CD4-positive, alpha-beta T cell (primary cell): ENCODE measurements around the gene MAPK7. TPM values are rescaled to one million over a fixed set of nuclear protein-coding genes. Genes with fewer than 3 reads are reported as not detected.

Experiments used
- ATAC-seq: fragments of 200-7000 bp; cut with Tn5 transposase; one replicate; pipeline ENCODE4 v1.10.0; 2022; ENCODE audit warnings: mild to moderate bottlenecking; ENCODE audit not compliant: poor library complexity
- CTCF ChIA-PET: fragments of 350-600 bp; sonication (Branson Sonifier 250); formaldehyde crosslinking; loops from one replicate; lab custom pipeline; 2021; ENCODE audit warnings: antibody characterized with exemption, inconsistent platforms; lab: Charles Lee
- POLR2A ChIA-PET: fragments of 350-600 bp; sonication (Branson Sonifier 250); formaldehyde crosslinking; loops from one replicate; lab custom pipeline; 2021; ENCODE audit warnings: antibody characterized with exemption, inconsistent platforms; lab: Charles Lee
- DNase-seq, 14 experiments: peaks; one replicate each; pipeline ENCODE4 v3.0.0-alpha.2; 2013 to 2020; ENCODE audit warnings: mixed read lengths in 2 of 14
- H3K27ac ChIP-seq, 2 donors: one replicate each; pipeline versions ENCODE4 v1.5.1 to v1.7.0; 2013; ENCODE audit warnings: low read length in 2 of 2, low read depth in 1 of 2, mild to moderate bottlenecking in 1 of 2
- H3K27me3 ChIP-seq, 2 experiments: 1 replicate in 1 of 2; 2 replicates in 1 of 2; pipeline versions ENCODE4 v1.6.1 to v1.7.0; 2013; ENCODE audit warnings: low read length in 2 of 2, control low read depth in 1 of 2, mild to moderate bottlenecking in 1 of 2, moderate library complexity in 1 of 2; ENCODE audit not compliant: insufficient read depth in 2 of 2, control insufficient read depth in 1 of 2
- H3K36me3 ChIP-seq: one replicate; pipeline ENCODE4 v1.6.1; 2013; ENCODE audit warnings: low read length, control low read depth; ENCODE audit not compliant: insufficient read depth
- H3K4me1 ChIP-seq: one replicate; pipeline ENCODE4 v1.6.1; 2013; ENCODE audit warnings: low read length, control low read depth; ENCODE audit not compliant: insufficient read depth
- H3K4me3 ChIP-seq: one replicate; pipeline ENCODE4 v1.5.1; 2013; ENCODE audit warnings: mild to moderate bottlenecking, low read length, moderate library complexity
- H3K9me3 ChIP-seq, 2 experiments: 1 replicate in 1 of 2; 2 replicates in 1 of 2; pipeline versions ENCODE4 v1.6.1 to v1.7.0; 2013; ENCODE audit warnings: low read length in 2 of 2, mild to moderate bottlenecking in 2 of 2, control low read depth in 1 of 2, moderate library complexity in 1 of 2; ENCODE audit not compliant: control insufficient read depth in 1 of 2, insufficient read depth in 1 of 2
- H3K27ac Mint-ChIP-seq: one replicate; pipeline ENCODE4 v1.8.0; 2020; ENCODE audit warnings: mixed read lengths
- H3K27me3 Mint-ChIP-seq: one replicate; pipeline ENCODE4 v1.8.0; 2021; ENCODE audit warnings: mixed read lengths
- H3K36me3 Mint-ChIP-seq: one replicate; pipeline ENCODE4 v1.8.0; 2021; ENCODE audit warnings: low read depth, mixed read lengths
- H3K4me1 Mint-ChIP-seq: one replicate; pipeline ENCODE4 v1.8.0; 2021; ENCODE audit warnings: low read depth, mixed read lengths
- H3K4me3 Mint-ChIP-seq: one replicate; pipeline ENCODE4 v1.8.0; 2020; ENCODE audit warnings: mild to moderate bottlenecking, mixed read lengths
- H3K9me3 Mint-ChIP-seq: one replicate; pipeline ENCODE4 v1.8.0; 2020; ENCODE audit warnings: mixed read lengths
- intact Hi-C, 2 experiments: fragments of 100-400 bp; cut with DNase I in 1 of 2; cut with micrococcal nuclease in 1 of 2; formaldehyde crosslinking; loops; one replicate each; pipeline versions ENCODE4 v1.15.1 to v1.9.0; 2023 to 2025; cut with DNase I, micrococcal nuclease
- total RNA-seq, 174 experiments: library from RNA in 2 of 174; stranded (reverse) in 2 of 174; gene quantifications; one replicate each; pipeline ENCODE4 v1.2.3 and lab custom pipeline; 2021 to 2026
- TF ChIP-seq, protein P1 (sequence below): fragments of 200-600 bp; IDR thresholded peaks from one replicate; pipeline ENCODE4 v1.8.0; 2022; ENCODE audit warnings: antibody characterized with exemption, mild to moderate bottlenecking

MAPK7 gene
- total RNA-seq, 2 experiments from 2014 or later, result 15.2 to 17.3 TPM

DNA sequence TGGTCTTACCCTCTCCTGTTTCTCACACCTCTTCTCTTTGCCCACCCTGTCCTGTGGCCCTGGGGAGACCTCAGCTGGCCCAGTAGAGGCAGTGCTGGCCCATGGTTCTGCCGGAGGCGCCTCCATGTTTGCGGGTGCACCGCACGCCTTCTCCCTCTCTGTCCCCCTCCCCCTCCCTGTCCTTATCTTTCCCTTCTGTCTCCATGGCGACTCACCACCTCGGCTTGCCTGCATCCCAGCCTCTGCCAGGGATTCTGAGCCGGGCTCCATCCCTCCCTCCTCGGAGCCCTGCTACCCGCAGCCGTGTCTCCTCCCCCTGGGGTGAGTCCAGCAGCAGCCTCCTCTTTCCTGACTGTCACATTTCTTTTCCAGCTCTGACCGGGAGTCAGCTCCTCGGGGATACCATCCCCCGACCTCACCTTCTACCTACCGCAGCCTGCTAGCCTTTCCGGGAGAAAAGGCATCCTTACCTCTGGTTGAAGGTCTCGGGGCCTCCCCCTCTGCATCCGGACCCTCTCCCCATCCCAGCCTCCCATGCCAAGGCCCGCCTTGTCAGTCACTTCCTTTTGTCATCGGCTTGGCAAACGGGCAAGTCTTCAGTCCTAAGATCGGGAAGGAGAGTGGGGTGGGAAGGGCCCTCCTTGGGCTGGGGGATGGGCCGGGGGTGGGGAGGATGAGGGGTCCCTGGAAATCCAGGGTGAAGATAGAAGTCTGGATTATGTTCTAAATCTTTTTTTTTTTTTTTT, 32.8 kb downstream of the MAPK7 start, which contains the start of gene RNF112:
RNF112 (plus strand) TSS at position 358 of the 746 bp plus-strand sequence; CDS start at position 535, 177 bp downstream.
- Mint-ChIP-seq H3K9me3 (no peaks in the 10 kb centered on the region), H3K27me3 (no peaks in the 10 kb centered on the region), H3K27ac (no peak within 1 kb of the TSS), H3K4me1 (no peaks in the 10 kb centered on the region), H3K36me3 (no peaks in the 10 kb centered on the region), H3K4me3 (no peak within 1 kb of the TSS)
- Histone ChIP-seq H3K27me3 (peaks cover 0 to 2% of the 10 kb centered on the region in 2 experiments), H3K9me3 (no peaks in the 10 kb centered on the region), H3K4me1 (no peaks in the 10 kb centered on the region), H3K36me3 (no peaks in the 10 kb centered on the region), H3K27ac (no peak within 1 kb of the TSS), H3K4me3 (no peak within 1 kb of the TSS)
- intact Hi-C loops, result no loop called here
- no peak for ATAC-seq
- TF ChIP-seq, protein P1, sequence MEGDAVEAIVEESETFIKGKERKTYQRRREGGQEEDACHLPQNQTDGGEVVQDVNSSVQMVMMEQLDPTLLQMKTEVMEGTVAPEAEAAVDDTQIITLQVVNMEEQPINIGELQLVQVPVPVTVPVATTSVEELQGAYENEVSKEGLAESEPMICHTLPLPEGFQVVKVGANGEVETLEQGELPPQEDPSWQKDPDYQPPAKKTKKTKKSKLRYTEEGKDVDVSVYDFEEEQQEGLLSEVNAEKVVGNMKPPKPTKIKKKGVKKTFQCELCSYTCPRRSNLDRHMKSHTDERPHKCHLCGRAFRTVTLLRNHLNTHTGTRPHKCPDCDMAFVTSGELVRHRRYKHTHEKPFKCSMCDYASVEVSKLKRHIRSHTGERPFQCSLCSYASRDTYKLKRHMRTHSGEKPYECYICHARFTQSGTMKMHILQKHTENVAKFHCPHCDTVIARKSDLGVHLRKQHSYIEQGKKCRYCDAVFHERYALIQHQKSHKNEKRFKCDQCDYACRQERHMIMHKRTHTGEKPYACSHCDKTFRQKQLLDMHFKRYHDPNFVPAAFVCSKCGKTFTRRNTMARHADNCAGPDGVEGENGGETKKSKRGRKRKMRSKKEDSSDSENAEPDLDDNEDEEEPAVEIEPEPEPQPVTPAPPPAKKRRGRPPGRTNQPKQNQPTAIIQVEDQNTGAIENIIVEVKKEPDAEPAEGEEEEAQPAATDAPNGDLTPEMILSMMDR, result no peak
- POLR2A ChIA-PET, result no interaction called here
- CTCF ChIA-PET, result no interaction called here
- DNase-seq, result no peak

- H3K9me3 ChIP-seq, result no peaks in the 10 kb centered on the region
- ATAC-seq (no peak), DNase-seq (no peak)
- Mint-ChIP-seq H3K4me3 (no peak overlapping the region), H3K27ac (no peak overlapping the region), H3K9me3 (no peaks in the 10 kb centered on the region), H3K4me1 (no peaks in the 10 kb centered on the region), H3K36me3 (no peaks in the 10 kb centered on the region), H3K27me3 (no peaks in the 10 kb centered on the region)
- H3K27ac ChIP-seq, result no peak overlapping the region
- H3K4me3 ChIP-seq, result no peak overlapping the region
- CTCF ChIA-PET, result no interaction called here
- no peaks in the 10 kb centered on the region for H3K36me3 ChIP-seq
- no peaks in the 10 kb centered on the region for H3K4me1 ChIP-seq
- intact Hi-C loops, result no loop called here
- peaks cover 0 to 2% of the 10 kb centered on the region in 2 experiments for H3K27me3 ChIP-seq
- POLR2A ChIA-PET, result no interaction called here
- TF ChIP-seq, protein P1, result no peak
Measured at GRCh38 chr17:19411631-19412030, 33.3 kb downstream of the MAPK7 start.

DNA sequence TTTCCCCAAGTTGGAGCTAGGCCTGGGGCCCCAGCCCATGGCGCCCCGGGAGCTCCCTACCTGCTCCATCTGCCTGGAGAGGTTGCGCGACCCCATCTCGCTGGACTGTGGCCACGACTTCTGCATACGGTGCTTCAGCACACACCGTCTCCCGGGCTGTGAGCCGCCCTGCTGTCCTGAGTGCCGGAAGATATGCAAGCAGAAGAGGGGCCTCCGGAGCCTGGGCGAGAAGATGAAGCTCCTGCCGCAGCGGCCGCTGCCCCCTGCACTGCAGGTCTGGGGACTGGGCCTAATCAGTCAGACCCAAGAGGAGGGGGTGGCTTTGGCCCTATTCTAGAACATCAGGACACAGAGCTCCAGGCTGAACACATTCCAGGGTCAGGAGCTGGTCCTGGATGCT, 34.2 kb downstream of the MAPK7 start:
- no peak for DNase-seq
- Mint-ChIP-seq H3K36me3 (no peaks in the 10 kb centered on the region), H3K9me3 (no peaks in the 10 kb centered on the region), H3K4me1 (peaks cover 2% of the 10 kb centered on the region), H3K27ac (no peak overlapping the region), H3K4me3 (no peak overlapping the region), H3K27me3 (no peaks in the 10 kb centered on the region)
- Histone ChIP-seq H3K27me3 (peaks cover 0 to 2% of the 10 kb centered on the region in 2 experiments), H3K27ac (no peak overlapping the region), H3K9me3 (no peaks in the 10 kb centered on the region), H3K4me1 (no peaks in the 10 kb centered on the region), H3K4me3 (no peak overlapping the region), H3K36me3 (no peaks in the 10 kb centered on the region)
- CTCF ChIA-PET, result no interaction called here
- POLR2A ChIA-PET, result no interaction called here
- no peak for ATAC-seq
- intact Hi-C loops, result no loop called here
- TF ChIP-seq, protein P1, result no peak
